CD14-positive monocyte (primary cell): ENCODE results near the gene GMDS. TPM values are rescaled to one million over a fixed set of nuclear protein-coding genes. Genes with fewer than 3 reads are reported as not detected.

Experiments
- DNase-seq, 3 donors: peaks; one replicate each; pipeline ENCODE4 v3.0.0-alpha.2; 2011 to 2022
- H2AFZ ChIP-seq: 2 replicates; pipeline ENCODE4 v1.6.0; 2012; ENCODE audit warnings: mild to moderate bottlenecking, low read depth, low read length, inconsistent platforms; ENCODE audit not compliant: insufficient read depth, poor library complexity, severe bottlenecking
- H3K27ac ChIP-seq, 2 donors: 1 replicate in 1 of 2; 2 replicates in 1 of 2; pipeline ENCODE4 v1.5.1; 2012 to 2013; ENCODE audit warnings: low read length in 2 of 2, control low read depth in 1 of 2, inconsistent platforms in 1 of 2, low read depth in 1 of 2, mild to moderate bottlenecking in 1 of 2
- H3K27me3 ChIP-seq, 2 donors: one replicate each; pipeline versions ENCODE4 v1.6.0 to v1.6.1; 2011 to 2013; ENCODE audit warnings: low read length in 2 of 2; ENCODE audit not compliant: control insufficient read depth in 2 of 2, insufficient read depth in 2 of 2
- H3K36me3 ChIP-seq, 2 donors: replicated peaks in 1 of 2; 1 replicate in 1 of 2; 2 replicates in 1 of 2; pipeline versions ENCODE4 v1.5.1 to v1.6.1; 2012 to 2013; ENCODE audit warnings: low read length in 2 of 2, control low read depth in 1 of 2, inconsistent platforms in 1 of 2, mild to moderate bottlenecking in 1 of 2; ENCODE audit not compliant: insufficient read depth in 2 of 2, control insufficient read depth in 1 of 2
- H3K4me1 ChIP-seq, 2 donors: 1 replicate in 1 of 2; 2 replicates in 1 of 2; pipeline versions ENCODE4 v1.5.1 to v1.6.1; 2012 to 2013; ENCODE audit warnings: low read length in 2 of 2, control low read depth in 1 of 2, inconsistent platforms in 1 of 2, mild to moderate bottlenecking in 1 of 2, moderate library complexity in 1 of 2; ENCODE audit not compliant: insufficient read depth in 2 of 2, control insufficient read depth in 1 of 2
- H3K4me2 ChIP-seq: replicated peaks from 2 replicates; pipeline ENCODE3; 2012; ENCODE audit warnings: low read length, moderate library complexity, mild to moderate bottlenecking; ENCODE audit not compliant: poor library complexity, severe bottlenecking; ENCODE audit errors: extremely low read depth
- H3K4me3 ChIP-seq, 3 experiments: fragments of 200-600 bp in 1 of 3; sonication (generic) in 1 of 3; replicated peaks in 1 of 3; 1 replicate in 2 of 3; 2 replicates in 1 of 3; pipeline ENCODE4 v1.5.1; 2011 to 2013; ENCODE audit warnings: low read length in 3 of 3, mild to moderate bottlenecking in 3 of 3, control low read depth in 2 of 3, low read depth in 2 of 3, inconsistent platforms in 1 of 3, moderate library complexity in 1 of 3
- H3K79me2 ChIP-seq: 2 replicates; pipeline ENCODE4 v1.6.0; 2012; ENCODE audit warnings: mild to moderate bottlenecking, control low read depth, inconsistent platforms, low read length, moderate library complexity; ENCODE audit not compliant: insufficient read depth
- H3K9ac ChIP-seq: 2 replicates; pipeline ENCODE4 v1.6.0; 2017; ENCODE audit warnings: low read length, mild to moderate bottlenecking; ENCODE audit not compliant: insufficient read depth, poor library complexity, severe bottlenecking
- H3K9me3 ChIP-seq, 2 donors: replicated peaks in 1 of 2; 1 replicate in 1 of 2; 2 replicates in 1 of 2; pipeline versions ENCODE4 v1.5.1 to v1.6.1; 2012 to 2013; ENCODE audit warnings: low read length in 2 of 2, control low read depth in 1 of 2; ENCODE audit not compliant: control insufficient read depth in 1 of 2, insufficient read depth in 1 of 2
- H4K20me1 ChIP-seq: 2 replicates; pipeline ENCODE4 v1.6.0; 2012; ENCODE audit warnings: mild to moderate bottlenecking, low read length, control low read depth, moderate library complexity; ENCODE audit not compliant: insufficient read depth
- H3K27ac Mint-ChIP-seq, 7 donors: one replicate each; pipeline ENCODE4 v1.8.0; 2020; ENCODE audit warnings: mild to moderate bottlenecking in 7 of 7, mixed read lengths in 7 of 7, moderate library complexity in 6 of 7, inconsistent platforms in 2 of 7
- H3K27me3 Mint-ChIP-seq, 3 donors: one replicate each; pipeline ENCODE4 v1.8.0; 2021 to 2022; ENCODE audit warnings: low read depth in 3 of 3, mild to moderate bottlenecking in 3 of 3, mixed read lengths in 3 of 3, moderate library complexity in 3 of 3, inconsistent platforms in 1 of 3
- H3K36me3 Mint-ChIP-seq, 2 donors: one replicate each; pipeline ENCODE4 v1.8.0; 2020; ENCODE audit warnings: mixed read lengths in 2 of 2, inconsistent platforms in 1 of 2, mild to moderate bottlenecking in 1 of 2
- H3K4me1 Mint-ChIP-seq: one replicate; pipeline ENCODE4 v1.8.0; 2020; ENCODE audit warnings: mild to moderate bottlenecking, mixed read lengths
- H3K4me3 Mint-ChIP-seq, 2 donors: one replicate each; pipeline ENCODE4 v1.8.0; 2020; ENCODE audit warnings: mild to moderate bottlenecking in 2 of 2, mixed read lengths in 2 of 2, moderate library complexity in 1 of 2
- H3K9me3 Mint-ChIP-seq, 7 donors: one replicate each; pipeline ENCODE4 v1.8.0; 2020 to 2022; ENCODE audit warnings: mixed read lengths in 7 of 7, mild to moderate bottlenecking in 6 of 7, moderate library complexity in 6 of 7, inconsistent platforms in 2 of 7
- WGBS: methylation state at CpG from one replicate; pipeline ENCODE4 v1.1.5; 2013; ENCODE audit warnings: missing lambda C conversion rate; ENCODE audit not compliant: insufficient coverage; 5-methylcytosine and 5-hydroxymethylcytosine counted together
- intact Hi-C, 2 donors: fragments of 100-400 bp; cut with micrococcal nuclease; formaldehyde crosslinking; loops; one replicate each; pipeline versions ENCODE4 v1.15.0 to v1.15.1; 2023
- polyA plus RNA-seq, 3 donors: library from polyadenylated mRNA; depleted of rRNA in 1 of 3; unstranded in 2 of 3; stranded (reverse) in 1 of 3; fragments of 300-500 nt in 2 of 3; fragments of >200 nt in 1 of 3; fragmentation: Illumina TruSeq in 2 of 3; gene quantifications; 1 replicate in 2 of 3; 2 replicates in 1 of 3; pipeline ENCODE4 v1.2.3, GENCODE V29; 2012 to 2021
- TF ChIP-seq, protein P1 (sequence below): fragments of 200-600 bp; IDR thresholded peaks from one replicate; pipeline ENCODE4 v1.8.0; 2022; ENCODE audit warnings: antibody characterized with exemption, mild to moderate bottlenecking

GMDS gene
- polyA plus RNA-seq, 3 donors = 10.5 to 19.9 (median 17.6) TPM

DNA sequence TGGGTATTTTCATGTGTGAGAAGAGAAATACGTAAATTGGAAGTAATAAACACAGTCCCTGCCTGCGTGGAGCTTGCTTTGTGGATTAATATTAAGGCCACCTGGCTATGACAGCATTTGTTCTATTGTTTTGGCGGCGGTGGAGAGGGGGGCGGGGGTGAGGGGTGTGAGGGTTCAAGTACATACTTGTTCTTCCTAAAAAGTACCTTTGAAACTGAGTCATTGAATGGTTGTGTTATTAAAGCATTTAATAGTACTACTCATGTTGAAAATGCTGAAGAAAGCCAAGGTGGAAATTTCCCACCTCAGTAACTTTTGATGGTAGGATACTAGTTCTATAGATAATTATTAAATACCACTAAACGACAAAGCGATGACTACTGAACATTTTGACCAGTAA is 540.7 kb downstream of the GMDS start:
- 33% methylated on average over 1 of the region's 7 CpGs for WGBS
- H3K36me3 ChIP-seq = no peaks in the 10 kb centered on the region
- no peaks in the 10 kb centered on the region for H3K9me3 ChIP-seq
- H3K27ac Mint-ChIP-seq = no peak overlapping the region
- no peaks in the 10 kb centered on the region for H3K9me3 Mint-ChIP-seq
- H3K79me2 ChIP-seq = no peaks in the 10 kb centered on the region
- TF ChIP-seq, protein P1, sequence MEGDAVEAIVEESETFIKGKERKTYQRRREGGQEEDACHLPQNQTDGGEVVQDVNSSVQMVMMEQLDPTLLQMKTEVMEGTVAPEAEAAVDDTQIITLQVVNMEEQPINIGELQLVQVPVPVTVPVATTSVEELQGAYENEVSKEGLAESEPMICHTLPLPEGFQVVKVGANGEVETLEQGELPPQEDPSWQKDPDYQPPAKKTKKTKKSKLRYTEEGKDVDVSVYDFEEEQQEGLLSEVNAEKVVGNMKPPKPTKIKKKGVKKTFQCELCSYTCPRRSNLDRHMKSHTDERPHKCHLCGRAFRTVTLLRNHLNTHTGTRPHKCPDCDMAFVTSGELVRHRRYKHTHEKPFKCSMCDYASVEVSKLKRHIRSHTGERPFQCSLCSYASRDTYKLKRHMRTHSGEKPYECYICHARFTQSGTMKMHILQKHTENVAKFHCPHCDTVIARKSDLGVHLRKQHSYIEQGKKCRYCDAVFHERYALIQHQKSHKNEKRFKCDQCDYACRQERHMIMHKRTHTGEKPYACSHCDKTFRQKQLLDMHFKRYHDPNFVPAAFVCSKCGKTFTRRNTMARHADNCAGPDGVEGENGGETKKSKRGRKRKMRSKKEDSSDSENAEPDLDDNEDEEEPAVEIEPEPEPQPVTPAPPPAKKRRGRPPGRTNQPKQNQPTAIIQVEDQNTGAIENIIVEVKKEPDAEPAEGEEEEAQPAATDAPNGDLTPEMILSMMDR = no peak
- H3K27me3 ChIP-seq = no peaks in the 10 kb centered on the region
- H4K20me1 ChIP-seq = no peaks in the 10 kb centered on the region
- no peaks in the 10 kb centered on the region for H3K36me3 Mint-ChIP-seq
- no peak for DNase-seq
- H3K4me1 Mint-ChIP-seq = peaks cover 15% of the 10 kb centered on the region
- no peaks in the 10 kb centered on the region for H3K27me3 Mint-ChIP-seq
- H3K27ac ChIP-seq = no peak overlapping the region
- H3K9ac ChIP-seq = no peak overlapping the region
- H3K4me3 Mint-ChIP-seq = no peak overlapping the region
- H2AFZ ChIP-seq = no peak overlapping the region
- no peak overlapping the region for H3K4me2 ChIP-seq
- intact Hi-C loops = no loop called here
- H3K4me1 ChIP-seq = peaks cover 11 to 13% of the 10 kb centered on the region in 2 donors
- no peak overlapping the region for H3K4me3 ChIP-seq

DNA sequence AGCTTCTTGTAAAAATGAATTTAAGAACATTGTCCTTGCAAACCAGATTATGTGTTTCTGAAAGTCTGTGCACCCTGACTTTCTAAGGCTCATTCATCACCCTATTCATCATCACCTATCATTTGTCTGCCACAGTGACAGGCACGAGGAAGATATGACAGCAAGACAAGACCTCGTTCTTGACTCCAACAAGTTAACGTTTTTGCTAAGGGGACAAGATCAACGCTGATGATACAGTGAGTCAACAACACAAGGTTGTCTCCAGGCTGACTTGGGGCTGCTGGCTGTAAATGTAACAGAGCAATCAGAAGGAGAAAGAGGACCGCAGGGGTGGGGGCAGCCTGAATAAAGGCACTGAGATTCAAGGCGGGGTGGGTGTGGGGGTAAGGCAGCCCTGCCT is 541.5 kb downstream of the GMDS start:
- H3K36me3 Mint-ChIP-seq = no peaks in the 10 kb centered on the region
- no peak overlapping the region for H3K27ac ChIP-seq
- intact Hi-C loops = no loop called here
- H3K4me2 ChIP-seq = no peak overlapping the region
- H4K20me1 ChIP-seq = no peaks in the 10 kb centered on the region
- peaks cover 0 to under 1% (median 0%) of the 10 kb centered on the region in 3 donors for H3K27me3 Mint-ChIP-seq
- peaks cover 4 to 6% of the 10 kb centered on the region in 2 donors for H3K4me1 ChIP-seq
- H3K36me3 ChIP-seq = no peaks in the 10 kb centered on the region
- 92% methylated on average over 6 of the region's 6 CpGs for WGBS
- H3K9ac ChIP-seq = no peak overlapping the region
- no peaks in the 10 kb centered on the region for H3K79me2 ChIP-seq
- H3K27me3 ChIP-seq = no peaks in the 10 kb centered on the region
- TF ChIP-seq, protein P1 = no peak
- peaks cover 10% of the 10 kb centered on the region for H3K4me1 Mint-ChIP-seq
- no peak overlapping the region for H3K4me3 ChIP-seq
- H2AFZ ChIP-seq = no peak overlapping the region
- H3K27ac Mint-ChIP-seq = no peak overlapping the region
- no peaks in the 10 kb centered on the region for H3K9me3 ChIP-seq
- DNase-seq = no peak
- no peaks in the 10 kb centered on the region for H3K9me3 Mint-ChIP-seq
- no peak overlapping the region for H3K4me3 Mint-ChIP-seq
